C4-2B (cell line): ENCODE measurements around the gene KCNK7.

Source experiments
- ZFX ChIP-seq: fragments of 450-650 bp; IDR thresholded peaks from 2 replicates; pipeline ENCODE4 v1.6.1; 2017
- TF ChIP-seq, protein P1 (sequence below): fragments of 450-650 bp; conservative IDR thresholded peaks from 2 replicates; pipeline ENCODE4 v1.5.1; 2017; ENCODE audit warnings: mild to moderate bottlenecking

DNA sequence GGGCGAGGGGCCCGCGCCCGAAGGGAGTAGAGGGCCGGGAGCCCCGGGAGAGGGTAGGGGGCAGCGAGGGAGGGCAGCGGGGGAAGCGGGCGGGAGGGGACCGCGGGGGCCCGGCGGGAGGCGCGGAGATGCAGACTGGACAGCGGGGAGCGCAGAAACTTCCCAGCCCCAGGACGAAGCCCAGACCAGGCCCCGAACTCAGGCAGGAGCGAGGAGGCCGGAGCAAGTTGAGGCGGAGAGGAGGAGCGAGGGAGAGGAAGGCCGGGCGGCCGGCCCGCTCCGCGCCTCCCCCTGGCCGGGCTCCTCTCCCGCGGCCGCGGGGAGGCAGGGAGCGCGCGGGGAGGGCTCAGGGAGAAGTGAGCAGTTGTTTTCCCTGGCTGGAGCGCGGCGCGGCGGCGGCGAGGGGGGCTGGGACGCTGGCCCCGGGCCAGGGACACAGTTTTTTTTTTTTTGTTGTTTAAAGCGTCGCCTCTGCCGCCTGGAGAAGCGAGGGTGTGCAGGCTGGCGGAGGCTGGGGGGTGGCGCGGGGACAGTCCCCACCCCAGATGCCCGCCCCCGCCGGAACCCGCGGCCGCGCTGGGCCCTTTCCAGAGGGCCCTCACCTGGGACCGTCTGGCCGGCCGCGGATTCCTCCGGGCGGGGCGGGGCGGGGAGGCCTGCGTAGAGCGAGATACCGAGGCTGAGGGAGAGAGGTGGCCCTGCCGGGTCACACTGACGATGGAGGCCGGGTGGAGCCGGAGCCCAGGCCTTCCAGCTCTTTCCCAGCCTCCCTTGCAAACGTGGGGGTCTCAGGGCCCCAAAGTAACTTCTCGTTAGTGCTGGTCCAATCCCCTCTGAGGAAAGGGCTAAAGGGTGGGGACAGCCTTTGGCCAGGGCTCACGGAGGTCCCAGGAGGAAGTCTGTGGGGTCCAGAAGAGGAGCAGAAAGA, 37.3 kb downstream of the KCNK7 start, which contains the start of gene LTBP3:
- peak; percentile 26; the same call in 1 of the 2 replicates for TF ChIP-seq ZFX
- TF ChIP-seq, protein P1, sequence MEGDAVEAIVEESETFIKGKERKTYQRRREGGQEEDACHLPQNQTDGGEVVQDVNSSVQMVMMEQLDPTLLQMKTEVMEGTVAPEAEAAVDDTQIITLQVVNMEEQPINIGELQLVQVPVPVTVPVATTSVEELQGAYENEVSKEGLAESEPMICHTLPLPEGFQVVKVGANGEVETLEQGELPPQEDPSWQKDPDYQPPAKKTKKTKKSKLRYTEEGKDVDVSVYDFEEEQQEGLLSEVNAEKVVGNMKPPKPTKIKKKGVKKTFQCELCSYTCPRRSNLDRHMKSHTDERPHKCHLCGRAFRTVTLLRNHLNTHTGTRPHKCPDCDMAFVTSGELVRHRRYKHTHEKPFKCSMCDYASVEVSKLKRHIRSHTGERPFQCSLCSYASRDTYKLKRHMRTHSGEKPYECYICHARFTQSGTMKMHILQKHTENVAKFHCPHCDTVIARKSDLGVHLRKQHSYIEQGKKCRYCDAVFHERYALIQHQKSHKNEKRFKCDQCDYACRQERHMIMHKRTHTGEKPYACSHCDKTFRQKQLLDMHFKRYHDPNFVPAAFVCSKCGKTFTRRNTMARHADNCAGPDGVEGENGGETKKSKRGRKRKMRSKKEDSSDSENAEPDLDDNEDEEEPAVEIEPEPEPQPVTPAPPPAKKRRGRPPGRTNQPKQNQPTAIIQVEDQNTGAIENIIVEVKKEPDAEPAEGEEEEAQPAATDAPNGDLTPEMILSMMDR, result no peak
